ENCODE measurements around the gene AATF. TPM values are rescaled to one million over a fixed set of nuclear protein-coding genes. Genes with fewer than 3 reads are reported as not detected.

AATF gene
- total RNA-seq, 2 donors from 2014 or later: 27.3 to 45.7 TPM

DNA sequence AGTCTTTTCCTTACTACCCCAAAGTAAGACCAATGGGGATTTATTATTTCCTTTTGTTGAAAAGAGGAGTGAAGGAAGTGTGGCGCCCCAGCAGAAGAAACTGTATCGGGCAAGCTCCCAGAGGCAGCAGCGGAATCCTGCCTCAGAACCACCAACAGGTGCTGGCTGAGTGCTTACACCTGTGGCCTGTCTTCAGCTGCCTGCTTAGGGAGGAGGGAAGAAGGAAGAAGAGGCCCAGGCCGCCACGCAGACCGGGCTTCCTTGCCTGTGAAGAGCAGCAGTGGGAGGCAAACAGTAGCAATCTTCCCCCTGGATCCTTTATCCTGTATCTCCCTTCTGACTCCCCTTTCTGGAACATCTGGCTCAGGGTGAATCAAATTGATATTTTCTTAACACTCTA lies 134.7 kb downstream of the AATF start:
- no peak overlapping the region for H3K27ac ChIP-seq
- TF ChIP-seq, protein P1, sequence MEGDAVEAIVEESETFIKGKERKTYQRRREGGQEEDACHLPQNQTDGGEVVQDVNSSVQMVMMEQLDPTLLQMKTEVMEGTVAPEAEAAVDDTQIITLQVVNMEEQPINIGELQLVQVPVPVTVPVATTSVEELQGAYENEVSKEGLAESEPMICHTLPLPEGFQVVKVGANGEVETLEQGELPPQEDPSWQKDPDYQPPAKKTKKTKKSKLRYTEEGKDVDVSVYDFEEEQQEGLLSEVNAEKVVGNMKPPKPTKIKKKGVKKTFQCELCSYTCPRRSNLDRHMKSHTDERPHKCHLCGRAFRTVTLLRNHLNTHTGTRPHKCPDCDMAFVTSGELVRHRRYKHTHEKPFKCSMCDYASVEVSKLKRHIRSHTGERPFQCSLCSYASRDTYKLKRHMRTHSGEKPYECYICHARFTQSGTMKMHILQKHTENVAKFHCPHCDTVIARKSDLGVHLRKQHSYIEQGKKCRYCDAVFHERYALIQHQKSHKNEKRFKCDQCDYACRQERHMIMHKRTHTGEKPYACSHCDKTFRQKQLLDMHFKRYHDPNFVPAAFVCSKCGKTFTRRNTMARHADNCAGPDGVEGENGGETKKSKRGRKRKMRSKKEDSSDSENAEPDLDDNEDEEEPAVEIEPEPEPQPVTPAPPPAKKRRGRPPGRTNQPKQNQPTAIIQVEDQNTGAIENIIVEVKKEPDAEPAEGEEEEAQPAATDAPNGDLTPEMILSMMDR (IDR thresholded peaks at IDR 0.05): no peak
- TF ChIP-seq POLR2AphosphoS5 (IDR thresholded peaks at IDR 0.05): no peak
- TF ChIP-seq POLR2A (IDR thresholded peaks at IDR 0.05): no peak
- intact Hi-C loops (cut with DNase I): no loop called here
- no peaks in the 10 kb centered on the region for H3K27me3 ChIP-seq (replicated peaks; ENCODE audit: insufficient read depth)
- peaks cover 0 to 9% of the 10 kb centered on the region in 2 donors for H3K36me3 ChIP-seq
- no peaks in the 10 kb centered on the region for H3K9me3 ChIP-seq
- peaks cover under 1% of the 10 kb centered on the region for H3K4me1 ChIP-seq (replicated peaks)
- WGBS: 69% methylated on average over 6 of the region's 6 CpGs
- no peak overlapping the region for H3K4me3 ChIP-seq
- DNase-seq (ENCODE audit: low spot score): no peak

DNA sequence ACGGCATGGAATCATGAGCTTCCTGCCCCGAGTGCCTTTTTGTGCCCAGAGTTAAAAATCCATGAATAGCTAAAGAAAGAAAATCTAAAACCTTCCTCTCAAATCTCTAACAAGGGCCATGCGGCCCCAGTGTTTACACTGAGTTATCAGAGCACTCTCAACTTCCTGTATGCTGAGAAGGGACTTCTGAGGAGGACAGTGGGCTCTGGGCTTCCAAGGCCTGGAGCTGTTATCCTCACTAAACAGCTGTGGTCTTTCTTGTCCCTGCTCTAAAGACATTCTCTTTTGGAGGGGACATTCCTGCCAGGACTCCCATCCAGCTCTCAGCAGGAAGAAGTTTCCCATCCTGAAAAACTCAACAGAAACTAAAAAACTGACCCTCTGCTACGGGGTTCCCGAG lies 135.6 kb downstream of the AATF start:
- TF ChIP-seq, protein P1 (IDR thresholded peaks at IDR 0.05): no peak
- TF ChIP-seq POLR2AphosphoS5 (IDR thresholded peaks at IDR 0.05) (no peak), POLR2A (IDR thresholded peaks at IDR 0.05) (no peak)
- Histone ChIP-seq H3K4me3 (no peak overlapping the region), H3K27ac (no peak overlapping the region), H3K27me3 (replicated peaks; ENCODE audit: insufficient read depth) (no peaks in the 10 kb centered on the region), H3K36me3 (peaks cover 0 to 9% of the 10 kb centered on the region in 2 donors), H3K4me1 (replicated peaks) (peaks cover 7% of the 10 kb centered on the region), H3K9me3 (no peaks in the 10 kb centered on the region)
- intact Hi-C loops (cut with DNase I): no loop called here
- WGBS: 82% methylated on average over 5 of the region's 5 CpGs
- DNase-seq (ENCODE audit: low spot score): no peak

- Histone ChIP-seq H3K9me3 (no peaks in the 10 kb centered on the region), H3K36me3 (peaks cover 0 to 9% of the 10 kb centered on the region in 2 donors), H3K27ac (no peak overlapping the region), H3K4me3 (no peak overlapping the region), H3K27me3 (replicated peaks; ENCODE audit: insufficient read depth) (no peaks in the 10 kb centered on the region), H3K4me1 (replicated peaks) (peaks cover 10% of the 10 kb centered on the region)
- intact Hi-C loops (cut with DNase I): no loop called here
- TF ChIP-seq, protein P1 (IDR thresholded peaks at IDR 0.05): no peak
- no peak for TF ChIP-seq POLR2AphosphoS5 (IDR thresholded peaks at IDR 0.05)
- no peak for TF ChIP-seq POLR2A (IDR thresholded peaks at IDR 0.05)
- DNase-seq (ENCODE audit: low spot score): no peak
- 47% methylated on average over 3 of the region's 3 CpGs for WGBS
These were observed 137.6 kb downstream of the AATF start for GRCh38 chr17:37086334-37086733.

DNA sequence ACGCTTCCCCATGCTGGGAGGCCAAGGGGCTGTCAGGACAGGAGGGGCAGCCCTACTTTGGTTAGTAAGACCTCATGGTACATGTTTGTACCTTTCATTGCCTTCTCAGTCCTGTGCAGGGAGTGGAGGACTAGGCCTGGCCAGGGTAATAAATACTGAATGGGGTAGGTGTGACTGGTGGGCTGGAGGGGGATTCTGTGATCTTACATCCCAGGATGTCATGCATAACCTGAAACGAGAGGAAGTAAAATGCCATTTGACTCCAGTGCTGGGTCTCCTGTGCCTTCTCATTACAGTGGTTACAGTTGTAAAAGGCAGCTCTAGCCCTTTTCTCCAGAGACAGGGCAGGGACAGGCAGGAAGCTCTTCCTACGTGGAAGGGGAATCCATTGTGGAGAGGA lies 138.2 kb downstream of the AATF start:
- Histone ChIP-seq H3K9me3 (no peaks in the 10 kb centered on the region), H3K27ac (no peak overlapping the region), H3K4me3 (no peak overlapping the region), H3K36me3 (peaks cover 0 to 9% of the 10 kb centered on the region in 2 donors), H3K4me1 (replicated peaks) (peaks cover 10% of the 10 kb centered on the region), H3K27me3 (replicated peaks; ENCODE audit: insufficient read depth) (no peaks in the 10 kb centered on the region)
- intact Hi-C loops (cut with DNase I): no loop called here
- DNase-seq (ENCODE audit: low spot score): no peak
- WGBS: 80% methylated on average over 3 of the region's 3 CpGs
- TF ChIP-seq POLR2AphosphoS5 (IDR thresholded peaks at IDR 0.05) (no peak), POLR2A (IDR thresholded peaks at IDR 0.05) (no peak)
- TF ChIP-seq, protein P1 (IDR thresholded peaks at IDR 0.05): no peak

DNA sequence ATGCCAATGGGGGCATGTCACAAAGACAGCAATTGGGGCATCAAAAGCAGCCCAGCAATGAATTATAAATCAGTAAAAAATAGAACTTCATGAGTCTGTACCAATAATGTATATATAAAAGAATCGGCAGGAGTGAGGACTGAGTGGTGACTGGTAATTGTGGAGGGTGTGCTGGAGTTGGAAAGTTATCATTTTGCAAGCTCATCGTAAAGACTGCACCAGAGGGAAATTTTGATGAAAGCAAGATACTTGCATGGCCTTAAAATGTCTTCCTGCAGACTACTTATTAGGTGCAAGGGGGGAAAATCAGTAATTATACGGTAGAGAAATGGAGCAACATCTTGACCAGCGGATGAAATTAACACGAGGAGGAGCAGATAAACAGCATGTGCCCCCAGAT lies 138.9 kb downstream of the AATF start:
- no peak for DNase-seq (ENCODE audit: low spot score)
- Histone ChIP-seq H3K4me1 (replicated peaks) (peaks cover 10% of the 10 kb centered on the region), H3K36me3 (peaks cover 0 to 9% of the 10 kb centered on the region in 2 donors), H3K27me3 (replicated peaks; ENCODE audit: insufficient read depth) (no peaks in the 10 kb centered on the region), H3K4me3 (no peak overlapping the region), H3K9me3 (no peaks in the 10 kb centered on the region), H3K27ac (no peak overlapping the region)
- WGBS: 90% methylated on average over 5 of the region's 5 CpGs
- TF ChIP-seq, protein P1 (IDR thresholded peaks at IDR 0.05): no peak
- no peak for TF ChIP-seq POLR2AphosphoS5 (IDR thresholded peaks at IDR 0.05)
- no peak for TF ChIP-seq POLR2A (IDR thresholded peaks at IDR 0.05)
- intact Hi-C loops (cut with DNase I): no loop called here

Data from prostate gland (tissue), 2 donors.